ENCODE data around the gene IFNA10. TPM values are rescaled to one million over a fixed set of nuclear protein-coding genes. Genes with fewer than 3 reads are reported as not detected.
"Not testable (repeated sequence)": the region's sequence is repeated elsewhere in the genome, so short reads cannot be mapped to it uniquely, and the experiment has no call there.

The IFNA10 gene
- total RNA-seq, 6 experiments from 2014 or later = not detected

DNA sequence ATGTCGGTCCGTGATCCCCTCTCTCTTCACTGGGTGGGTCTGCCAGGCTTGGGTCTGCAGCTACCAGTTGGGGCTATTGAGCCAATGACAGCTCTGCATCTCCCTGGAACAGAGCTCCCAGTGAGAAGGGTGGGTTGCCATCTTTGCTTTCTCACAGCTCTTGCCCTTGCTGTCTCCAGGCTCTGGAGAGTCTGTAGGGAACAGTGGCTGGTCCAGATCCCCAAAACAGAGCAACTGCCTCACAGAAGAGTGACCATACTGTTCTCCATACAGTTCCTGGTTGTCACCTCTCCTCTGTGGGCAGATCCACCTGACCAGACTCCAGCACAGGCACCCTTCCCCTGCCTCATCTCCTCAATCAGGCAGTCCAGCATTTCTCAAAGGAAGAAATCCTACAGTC, 26.3 kb upstream of the IFNA10 start:
- intact Hi-C loops (cut with DNase I) = no loop called here
- DNase-seq = no peak
- Histone ChIP-seq H3K4me1 (no peaks in the 10 kb centered on the region), H3K36me3 (no peaks in the 10 kb centered on the region), H3K27me3 (no peaks in the 10 kb centered on the region), H3K9me3 (no peaks in the 10 kb centered on the region), H3K4me3 (no peak overlapping the region), H3K27ac (no peak overlapping the region)
- ATAC-seq = no peak
- no peak for TF ChIP-seq POLR2A (IDR thresholded peaks at IDR 0.05)
- TF ChIP-seq, protein P1, sequence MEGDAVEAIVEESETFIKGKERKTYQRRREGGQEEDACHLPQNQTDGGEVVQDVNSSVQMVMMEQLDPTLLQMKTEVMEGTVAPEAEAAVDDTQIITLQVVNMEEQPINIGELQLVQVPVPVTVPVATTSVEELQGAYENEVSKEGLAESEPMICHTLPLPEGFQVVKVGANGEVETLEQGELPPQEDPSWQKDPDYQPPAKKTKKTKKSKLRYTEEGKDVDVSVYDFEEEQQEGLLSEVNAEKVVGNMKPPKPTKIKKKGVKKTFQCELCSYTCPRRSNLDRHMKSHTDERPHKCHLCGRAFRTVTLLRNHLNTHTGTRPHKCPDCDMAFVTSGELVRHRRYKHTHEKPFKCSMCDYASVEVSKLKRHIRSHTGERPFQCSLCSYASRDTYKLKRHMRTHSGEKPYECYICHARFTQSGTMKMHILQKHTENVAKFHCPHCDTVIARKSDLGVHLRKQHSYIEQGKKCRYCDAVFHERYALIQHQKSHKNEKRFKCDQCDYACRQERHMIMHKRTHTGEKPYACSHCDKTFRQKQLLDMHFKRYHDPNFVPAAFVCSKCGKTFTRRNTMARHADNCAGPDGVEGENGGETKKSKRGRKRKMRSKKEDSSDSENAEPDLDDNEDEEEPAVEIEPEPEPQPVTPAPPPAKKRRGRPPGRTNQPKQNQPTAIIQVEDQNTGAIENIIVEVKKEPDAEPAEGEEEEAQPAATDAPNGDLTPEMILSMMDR (IDR thresholded peaks at IDR 0.05) = no peak
- no CpG with 5 or more reads among the region's 2 CpGs for WGBS (ENCODE audit: insufficient coverage, low coverage, low lambda C conversion rate, missing lambda C conversion rate)

DNA sequence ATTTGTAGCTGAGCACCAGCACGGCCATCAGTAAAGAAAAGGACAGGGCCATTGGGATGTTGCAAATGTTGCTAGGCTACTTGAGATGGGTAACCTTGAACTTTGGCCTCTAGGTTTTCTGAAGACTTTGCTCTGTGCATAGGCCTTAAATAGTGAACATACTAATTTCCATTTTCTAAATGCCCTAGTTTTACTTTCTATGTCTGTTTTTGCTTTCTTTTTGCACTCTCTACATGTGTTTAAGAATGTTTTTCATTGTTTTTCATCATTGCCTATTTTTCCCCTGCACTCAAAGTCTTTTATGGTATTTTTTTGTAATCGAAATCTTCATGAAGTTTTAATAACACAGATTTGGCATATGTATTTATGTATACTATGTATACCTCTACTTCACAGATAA, 21.2 kb upstream of the IFNA10 start, which contains the start of gene IFNA17:
Gene IFNA17 (minus strand): TSS at position 101 of the 400 bp plus-strand sequence. CDS start 49 bp downstream, at position 52.
- ATAC-seq = no peak
- H3K4me1 ChIP-seq = no peaks in the 10 kb centered on the region
- H3K27ac ChIP-seq = no peak within 1 kb of the TSS
- H3K4me3 ChIP-seq = no peak within 1 kb of the TSS
- DNase-seq = no peak
- H3K9me3 ChIP-seq = no peaks in the 10 kb centered on the region
- intact Hi-C loops (cut with DNase I) = no loop called here
- WGBS (ENCODE audit: insufficient coverage, low coverage, low lambda C conversion rate, missing lambda C conversion rate) = 40% methylated on average over 1 of the region's 2 CpGs
- H3K36me3 ChIP-seq = no peaks in the 10 kb centered on the region
- H3K27me3 ChIP-seq = no peaks in the 10 kb centered on the region
- no peak for TF ChIP-seq POLR2A (IDR thresholded peaks at IDR 0.05)
- TF ChIP-seq, protein P1 (IDR thresholded peaks at IDR 0.05) = no peak

DNA sequence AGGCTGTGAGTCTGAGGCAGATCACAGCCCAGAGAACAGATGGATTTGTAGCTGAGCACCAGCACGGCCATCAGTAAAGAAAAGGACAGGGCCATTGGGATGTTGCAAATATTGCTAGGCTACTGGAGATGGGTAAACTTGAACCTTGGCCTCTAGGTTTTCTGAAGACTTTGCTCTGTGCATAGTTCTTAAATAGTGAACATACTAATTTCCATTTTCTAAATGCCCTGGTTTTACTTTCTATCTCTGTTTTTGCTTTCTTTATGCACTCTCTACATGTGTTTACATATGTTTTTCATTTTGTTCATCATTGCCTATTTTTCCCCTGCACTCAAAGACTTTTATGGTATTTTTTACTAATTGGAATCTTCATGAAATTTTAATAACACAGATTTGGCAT, 10.3 kb upstream of the IFNA10 start, which contains the start of gene IFNA16:
Gene IFNA16 (minus strand): TSS at position 101 of the 400 bp plus-strand sequence. CDS start 6 bp downstream, at position 95.
- ATAC-seq = not testable (repeated sequence)

DNA sequence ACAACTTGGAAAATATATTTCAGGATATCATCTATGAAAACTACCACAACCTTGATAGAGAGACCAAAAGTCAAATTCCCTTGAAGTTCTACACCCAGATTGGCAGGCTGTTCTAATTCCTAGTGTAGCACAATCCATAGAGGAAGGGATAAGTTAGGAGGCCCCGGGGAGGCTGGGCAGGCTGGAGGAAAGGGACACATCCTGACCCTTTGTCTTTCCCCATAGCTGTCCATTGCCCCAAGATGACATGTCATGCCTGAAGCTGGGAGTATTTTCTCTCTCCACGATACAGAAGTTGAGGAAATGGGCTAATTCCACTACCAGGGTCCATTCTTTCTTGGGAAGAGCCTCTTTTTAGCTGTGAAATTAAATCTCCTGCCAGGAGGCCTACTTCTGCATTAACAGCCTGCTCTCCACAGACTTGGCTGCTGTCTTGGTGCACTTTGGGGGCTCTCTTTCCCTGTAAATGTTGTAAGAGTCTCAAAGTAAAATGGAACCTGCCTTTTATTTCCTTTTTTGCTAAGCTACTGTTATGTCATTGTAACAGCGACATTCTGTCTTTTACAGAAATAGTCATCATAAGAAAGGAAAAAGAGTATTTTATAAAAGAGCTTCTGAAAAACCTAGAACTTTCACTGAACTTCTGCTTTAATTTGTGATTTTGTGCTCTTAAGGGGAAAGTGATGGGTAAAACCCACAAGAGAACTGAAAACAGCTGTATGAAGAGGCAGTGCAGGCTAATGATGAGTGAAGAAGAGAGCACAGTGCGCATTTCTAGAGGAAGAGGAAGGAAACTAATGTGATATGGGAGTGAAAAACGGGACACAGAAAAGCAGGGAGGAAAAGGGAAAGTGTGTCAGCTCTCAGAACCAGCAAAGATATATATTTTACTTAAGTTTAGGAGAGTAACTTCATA, 6.7 kb upstream of the IFNA10 start:
- H3K36me3 ChIP-seq; H3K4me1 ChIP-seq; H3K4me3 ChIP-seq; H3K9me3 ChIP-seq; H3K27ac ChIP-seq; intact Hi-C loops (cut with DNase I); DNase-seq; H3K27me3 ChIP-seq: not testable (repeated sequence)
- TF ChIP-seq, protein P1 (IDR thresholded peaks at IDR 0.05) = peak in 3 of 4 donors; percentile 20 to 25 (median 22)
- peak in 2 of 4 donors; percentile 23 to 42 for ATAC-seq
- 10% methylated on average over 4 of the region's 5 CpGs for WGBS (ENCODE audit: insufficient coverage, low coverage, low lambda C conversion rate, missing lambda C conversion rate)

More for the DNA sequence above, 10.3 kb upstream of the IFNA10 start, which contains the start of gene IFNA16:
- H3K9me3 ChIP-seq; H3K4me1 ChIP-seq; H3K36me3 ChIP-seq; H3K27ac ChIP-seq; H3K4me3 ChIP-seq; intact Hi-C loops (cut with DNase I); H3K27me3 ChIP-seq; DNase-seq: not testable (repeated sequence)
- no CpG with 5 or more reads among the region's 1 CpG for WGBS (ENCODE audit: insufficient coverage, low coverage, low lambda C conversion rate, missing lambda C conversion rate)

DNA sequence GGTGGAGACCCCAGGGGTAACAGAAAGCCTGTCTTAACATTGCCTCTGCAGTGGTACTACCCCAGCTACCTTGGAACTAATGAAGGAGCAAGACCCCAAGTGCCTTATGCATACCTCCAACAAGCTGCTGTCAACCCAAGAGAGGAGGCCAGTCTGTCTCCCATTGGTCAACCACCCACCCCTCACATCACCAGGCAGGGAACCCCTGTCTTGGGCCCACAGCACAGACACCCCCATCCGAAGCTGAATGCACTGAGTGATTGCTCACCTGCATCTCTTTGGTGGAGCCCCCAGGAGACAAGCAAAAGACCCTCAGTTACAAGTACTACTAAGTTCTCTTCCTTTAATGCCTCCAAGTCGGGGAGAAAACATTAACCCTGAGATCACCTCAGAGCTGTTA, 5.2 kb upstream of the IFNA10 start:
- 11% methylated on average over 1 of the region's 2 CpGs for WGBS (ENCODE audit: insufficient coverage, low coverage, low lambda C conversion rate, missing lambda C conversion rate)
- H3K36me3 ChIP-seq; H3K9me3 ChIP-seq; H3K27ac ChIP-seq; intact Hi-C loops (cut with DNase I); H3K27me3 ChIP-seq; H3K4me1 ChIP-seq; DNase-seq; H3K4me3 ChIP-seq: not testable (repeated sequence)
- ATAC-seq = peak in 1 of 4 donors; percentile 28

DNA sequence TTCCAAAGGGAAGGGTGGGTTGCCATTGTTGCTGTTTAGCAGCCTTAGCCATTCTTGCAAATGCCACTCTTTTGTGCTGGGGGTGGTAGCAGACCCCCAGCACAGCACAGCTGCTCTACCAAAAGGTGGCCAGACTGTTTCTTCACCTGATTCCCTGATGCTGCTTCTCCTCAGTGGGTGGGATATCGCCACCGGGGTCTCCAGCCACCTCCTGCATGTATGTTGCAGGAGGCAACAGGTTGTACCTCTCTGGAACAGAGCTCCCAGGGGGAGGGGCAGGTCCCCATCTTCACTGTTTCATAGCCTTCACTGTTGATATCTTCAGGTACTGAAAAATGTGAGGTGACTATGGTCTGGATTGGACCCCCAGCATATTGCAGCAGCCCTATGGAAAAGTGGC, 3.8 kb upstream of the IFNA10 start:
- no CpG with 5 or more reads among the region's 2 CpGs for WGBS (ENCODE audit: insufficient coverage, low coverage, low lambda C conversion rate, missing lambda C conversion rate)
- H3K4me1 ChIP-seq; H3K27me3 ChIP-seq; DNase-seq; H3K4me3 ChIP-seq; ATAC-seq; H3K27ac ChIP-seq; H3K9me3 ChIP-seq; intact Hi-C loops (cut with DNase I); H3K36me3 ChIP-seq: not testable (repeated sequence)

All from right lobe of liver (tissue), 6 donors.